A673 (cell line): ENCODE data around the gene CXCL8. TPM values are rescaled to one million over a fixed set of nuclear protein-coding genes. Genes with fewer than 3 reads are reported as not detected.

ENCODE experiments used
- BruUV-seq: library from RNA; stranded (reverse); fragments of 400-500 nt; replicated peaks from 2 replicates; lab custom pipeline; 2021; lab: Mats Ljungman, UMichigan
- CTCF ChIA-PET: fragments of 300-600 bp; sonication (Branson Sonifier 250); formaldehyde crosslinking; loops from one replicate; lab custom pipeline; 2022; ENCODE audit warnings: antibody characterized with exemption; lab: Charles Lee
- POLR2A ChIA-PET: fragments of 300-600 bp; sonication (Branson Sonifier 250); formaldehyde crosslinking; loops from one replicate; lab custom pipeline; 2022; ENCODE audit warnings: antibody characterized with exemption; ENCODE audit not compliant: low non-redundant PET; lab: Charles Lee
- DNase-seq: peaks from one replicate; pipeline ENCODE4 v3.0.0-alpha.2; 2015; ENCODE audit warnings: low spot score
- H3K27ac ChIP-seq: fragments of 200-600 bp; sonication (generic); 2 replicates; pipeline ENCODE4 v1.5.1; 2016; ENCODE audit warnings: mixed run types, low read depth, mild to moderate bottlenecking, mixed read lengths, antibody characterized with exemption, low read length; ENCODE audit not compliant: poor library complexity, severe bottlenecking
- H3K27me3 ChIP-seq: fragments of 200-600 bp; sonication (generic); replicated peaks from 2 replicates; pipeline ENCODE4 v1.6.1; 2017; ENCODE audit warnings: mixed run types, low read depth, mild to moderate bottlenecking, mixed read lengths, antibody characterized with exemption, low read length; ENCODE audit not compliant: insufficient read depth, poor library complexity
- H3K36me3 ChIP-seq: fragments of 200-600 bp; sonication (generic); 2 replicates; pipeline ENCODE4 v1.6.1; 2016; ENCODE audit warnings: mixed run types, mild to moderate bottlenecking, mixed read lengths, antibody characterized with exemption, low read length; ENCODE audit not compliant: insufficient read depth, poor library complexity, severe bottlenecking
- H3K4me1 ChIP-seq: fragments of 200-600 bp; sonication (generic); 2 replicates; pipeline ENCODE4 v1.6.1; 2017; ENCODE audit warnings: mixed run types, mild to moderate bottlenecking, mixed read lengths, antibody characterized with exemption, low read length; ENCODE audit not compliant: insufficient read depth, poor library complexity, severe bottlenecking
- H3K4me3 ChIP-seq: fragments of 200-600 bp; sonication (generic); 2 replicates; pipeline ENCODE4 v1.5.1; 2016; ENCODE audit warnings: low read depth, mixed run types, mild to moderate bottlenecking, mixed read lengths, low read length; ENCODE audit not compliant: poor library complexity, severe bottlenecking
- H3K9me3 ChIP-seq: fragments of 200-600 bp; sonication (generic); 2 replicates; pipeline ENCODE4 v1.6.1; 2016; ENCODE audit warnings: mixed run types, low read depth, mild to moderate bottlenecking, mixed read lengths, antibody characterized with exemption, low read length; ENCODE audit not compliant: poor library complexity, severe bottlenecking
- EZH2 ChIP-seq: fragments of 200-600 bp; sonication (generic); IDR thresholded peaks from 2 replicates; pipeline ENCODE4 v1.6.1; 2017; ENCODE audit warnings: borderline replicate concordance, low read depth, mild to moderate bottlenecking, mixed read lengths, antibody characterized with exemption, low read length; ENCODE audit not compliant: poor library complexity, severe bottlenecking
- intact Hi-C: fragments of 100-400 bp; cut with micrococcal nuclease; formaldehyde crosslinking; loops from one replicate; pipeline ENCODE4 v1.10.0; 2022; ENCODE audit not compliant: unreplicated experiment
- total RNA-seq: library from RNA; stranded (reverse); gene quantifications from 2 replicates; pipeline ENCODE4 v1.2.3, GENCODE V29; 2021
- TF ChIP-seq, protein P1 (sequence below): fragments of 300-800, 200-600 bp; sonication (generic); conservative IDR thresholded peaks from 2 replicates; pipeline ENCODE4 v1.5.1; 2017; ENCODE audit warnings: low read depth, mild to moderate bottlenecking, antibody characterized with exemption, low read length, moderate library complexity, mixed read lengths

The CXCL8 gene
- total RNA-seq, 1 experiment from 2014 or later, result 2.7 TPM

DNA sequence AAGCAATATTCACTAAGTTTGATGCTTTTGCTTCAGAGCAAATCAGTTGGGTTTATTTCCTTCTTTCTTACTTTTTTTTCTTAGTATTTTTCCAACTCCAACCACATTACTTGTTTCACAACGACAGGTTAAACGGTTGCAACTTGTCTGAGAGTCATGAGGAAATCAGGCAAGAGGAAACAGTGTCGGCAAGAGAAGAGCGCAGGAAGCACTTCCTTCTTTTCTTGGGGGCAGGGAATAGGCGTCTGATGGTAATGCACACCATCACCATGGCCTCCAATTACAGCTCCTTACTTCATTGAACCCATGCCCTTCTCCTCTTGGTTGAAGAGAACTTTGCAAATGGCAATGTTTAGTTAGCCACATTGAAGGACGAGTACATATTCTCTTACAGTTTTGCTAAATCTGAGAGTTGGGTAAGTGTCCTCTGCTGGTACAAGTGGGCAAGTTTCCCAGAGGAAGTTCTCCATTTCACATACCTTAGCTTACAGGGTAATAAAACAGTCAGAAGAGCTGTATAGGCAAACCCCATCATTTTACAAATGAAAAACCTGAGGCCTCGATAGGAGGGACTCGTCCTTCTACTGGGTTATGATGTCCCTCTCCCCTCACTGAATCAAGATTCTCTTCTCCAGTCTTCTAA is 8.3 kb upstream of the CXCL8 start:
- H3K27me3 ChIP-seq, result no peaks in the 10 kb centered on the region
- no peaks in the 10 kb centered on the region for H3K4me1 ChIP-seq
- TF ChIP-seq EZH2, result no peak
- TF ChIP-seq, protein P1, sequence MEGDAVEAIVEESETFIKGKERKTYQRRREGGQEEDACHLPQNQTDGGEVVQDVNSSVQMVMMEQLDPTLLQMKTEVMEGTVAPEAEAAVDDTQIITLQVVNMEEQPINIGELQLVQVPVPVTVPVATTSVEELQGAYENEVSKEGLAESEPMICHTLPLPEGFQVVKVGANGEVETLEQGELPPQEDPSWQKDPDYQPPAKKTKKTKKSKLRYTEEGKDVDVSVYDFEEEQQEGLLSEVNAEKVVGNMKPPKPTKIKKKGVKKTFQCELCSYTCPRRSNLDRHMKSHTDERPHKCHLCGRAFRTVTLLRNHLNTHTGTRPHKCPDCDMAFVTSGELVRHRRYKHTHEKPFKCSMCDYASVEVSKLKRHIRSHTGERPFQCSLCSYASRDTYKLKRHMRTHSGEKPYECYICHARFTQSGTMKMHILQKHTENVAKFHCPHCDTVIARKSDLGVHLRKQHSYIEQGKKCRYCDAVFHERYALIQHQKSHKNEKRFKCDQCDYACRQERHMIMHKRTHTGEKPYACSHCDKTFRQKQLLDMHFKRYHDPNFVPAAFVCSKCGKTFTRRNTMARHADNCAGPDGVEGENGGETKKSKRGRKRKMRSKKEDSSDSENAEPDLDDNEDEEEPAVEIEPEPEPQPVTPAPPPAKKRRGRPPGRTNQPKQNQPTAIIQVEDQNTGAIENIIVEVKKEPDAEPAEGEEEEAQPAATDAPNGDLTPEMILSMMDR, result no peak
- no peak for DNase-seq
- no peak overlapping the region for H3K27ac ChIP-seq
- ChIA-PET CTCF (no interaction called here), POLR2A (no interaction called here)
- no TSS peak for BruUV-seq
- no peaks in the 10 kb centered on the region for H3K36me3 ChIP-seq
- no peaks in the 10 kb centered on the region for H3K9me3 ChIP-seq
- no peak overlapping the region for H3K4me3 ChIP-seq
- intact Hi-C loops, result loop anchor here (5.0 kb wide), 1 partner anchor 190 kb away; no protein-coding TSS in a partner anchor

GRCh38 chr4:73732759-73733431 is 7.5 kb upstream of the CXCL8 start:
- Histone ChIP-seq H3K4me1 (no peaks in the 10 kb centered on the region), H3K9me3 (no peaks in the 10 kb centered on the region), H3K36me3 (no peaks in the 10 kb centered on the region), H3K4me3 (no peak overlapping the region), H3K27ac (no peak overlapping the region), H3K27me3 (no peaks in the 10 kb centered on the region)
- intact Hi-C loops, result loop anchor here (5.0 kb wide), 1 partner anchor 189 kb away; no protein-coding TSS in a partner anchor
- no peak for TF ChIP-seq EZH2
- TF ChIP-seq, protein P1, result no peak
- ChIA-PET POLR2A (no interaction called here), CTCF (no interaction called here)
- no TSS peak for BruUV-seq
- DNase-seq, result no peak

DNA sequence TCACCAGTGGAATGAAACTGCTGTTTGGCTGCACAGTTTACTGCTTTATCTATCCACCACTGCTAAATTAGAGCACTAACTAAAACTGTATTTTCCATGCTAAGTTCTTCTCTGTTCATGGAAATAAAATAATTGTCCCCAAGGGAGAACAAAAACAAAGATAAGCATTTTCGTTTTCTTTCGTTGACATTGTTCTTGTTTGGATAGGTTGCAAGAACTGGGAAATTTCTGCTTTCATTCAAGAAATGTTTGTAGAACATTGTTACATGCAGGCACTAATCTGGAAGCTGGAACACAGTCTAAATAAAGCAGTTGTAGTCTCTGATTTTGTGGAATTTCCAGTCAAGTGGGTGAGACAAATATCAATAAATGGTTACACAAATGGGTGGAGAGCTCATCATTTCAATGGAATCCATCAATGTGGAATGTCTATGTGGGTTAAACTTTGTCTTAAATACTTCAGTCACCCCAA is 5.8 kb upstream of the CXCL8 start:
- CTCF ChIA-PET, result no interaction called here
- H3K36me3 ChIP-seq, result no peaks in the 10 kb centered on the region
- H3K27me3 ChIP-seq, result no peaks in the 10 kb centered on the region
- POLR2A ChIA-PET, result no interaction called here
- no peak for TF ChIP-seq EZH2
- TF ChIP-seq, protein P1, result no peak
- BruUV-seq, result no TSS peak
- no peak overlapping the region for H3K4me3 ChIP-seq
- no peaks in the 10 kb centered on the region for H3K4me1 ChIP-seq
- H3K27ac ChIP-seq, result no peak overlapping the region
- intact Hi-C loops, result loop anchor here (5.0 kb wide), 1 partner anchor 188 kb away; no protein-coding TSS in a partner anchor
- H3K9me3 ChIP-seq, result no peaks in the 10 kb centered on the region
- DNase-seq, result no peak
